OCI-LY1 (cell line): Measurements from ENCODE around the gene FGR.

ENCODE experiments used
- EZH2 ChIP-seq: fragments of 200-600 bp; sonication (generic), shearing (Covaris generic); IDR thresholded peaks from 2 replicates; pipeline ENCODE4 v1.8.0; 2017; ENCODE audit warnings: borderline replicate concordance, mixed run types, mild to moderate bottlenecking, antibody characterized with exemption, low read length, moderate library complexity, mixed read lengths
- TF ChIP-seq, protein P1 (sequence below): fragments of 200-600 bp; sonication (generic), shearing (Covaris generic); IDR thresholded peaks from 2 replicates; pipeline ENCODE4 v1.5.1; 2017; ENCODE audit warnings: mild to moderate bottlenecking, antibody characterized with exemption, low read length, moderate library complexity, mixed read lengths

DNA sequence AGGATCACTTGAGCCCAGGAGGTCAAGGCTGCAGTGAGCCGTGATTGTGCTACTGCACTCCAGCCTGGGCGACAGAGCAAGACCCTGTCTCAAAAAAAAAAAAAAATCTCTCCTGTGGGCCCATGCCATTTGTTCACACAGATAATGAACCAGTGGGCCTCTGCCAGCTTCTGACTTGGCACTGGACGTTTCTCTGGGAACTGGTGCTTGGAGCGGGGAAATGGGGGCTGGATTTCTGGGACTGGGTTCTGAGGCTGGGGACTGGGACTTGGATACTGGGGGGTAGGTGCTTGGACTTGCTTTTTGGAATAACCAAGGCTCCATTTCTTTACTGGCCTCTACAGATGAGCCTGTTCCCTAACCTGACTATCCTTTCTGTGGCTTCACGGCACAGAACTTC, 27.3 kb upstream of the FGR start:
- TF ChIP-seq, protein P1, sequence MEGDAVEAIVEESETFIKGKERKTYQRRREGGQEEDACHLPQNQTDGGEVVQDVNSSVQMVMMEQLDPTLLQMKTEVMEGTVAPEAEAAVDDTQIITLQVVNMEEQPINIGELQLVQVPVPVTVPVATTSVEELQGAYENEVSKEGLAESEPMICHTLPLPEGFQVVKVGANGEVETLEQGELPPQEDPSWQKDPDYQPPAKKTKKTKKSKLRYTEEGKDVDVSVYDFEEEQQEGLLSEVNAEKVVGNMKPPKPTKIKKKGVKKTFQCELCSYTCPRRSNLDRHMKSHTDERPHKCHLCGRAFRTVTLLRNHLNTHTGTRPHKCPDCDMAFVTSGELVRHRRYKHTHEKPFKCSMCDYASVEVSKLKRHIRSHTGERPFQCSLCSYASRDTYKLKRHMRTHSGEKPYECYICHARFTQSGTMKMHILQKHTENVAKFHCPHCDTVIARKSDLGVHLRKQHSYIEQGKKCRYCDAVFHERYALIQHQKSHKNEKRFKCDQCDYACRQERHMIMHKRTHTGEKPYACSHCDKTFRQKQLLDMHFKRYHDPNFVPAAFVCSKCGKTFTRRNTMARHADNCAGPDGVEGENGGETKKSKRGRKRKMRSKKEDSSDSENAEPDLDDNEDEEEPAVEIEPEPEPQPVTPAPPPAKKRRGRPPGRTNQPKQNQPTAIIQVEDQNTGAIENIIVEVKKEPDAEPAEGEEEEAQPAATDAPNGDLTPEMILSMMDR, result no peak
- no peak for TF ChIP-seq EZH2
